HG02759 (cell line): ENCODE measurements around the gene C16orf96.

Source experiments
- ATAC-seq: cut with Tn5 transposase; IDR thresholded peaks from one replicate; pipeline ENCODE4 v1.9.1; 2021; ENCODE audit warnings: mild to moderate bottlenecking, moderate library complexity; ENCODE audit not compliant: unreplicated experiment

Gene C16orf96

DNA sequence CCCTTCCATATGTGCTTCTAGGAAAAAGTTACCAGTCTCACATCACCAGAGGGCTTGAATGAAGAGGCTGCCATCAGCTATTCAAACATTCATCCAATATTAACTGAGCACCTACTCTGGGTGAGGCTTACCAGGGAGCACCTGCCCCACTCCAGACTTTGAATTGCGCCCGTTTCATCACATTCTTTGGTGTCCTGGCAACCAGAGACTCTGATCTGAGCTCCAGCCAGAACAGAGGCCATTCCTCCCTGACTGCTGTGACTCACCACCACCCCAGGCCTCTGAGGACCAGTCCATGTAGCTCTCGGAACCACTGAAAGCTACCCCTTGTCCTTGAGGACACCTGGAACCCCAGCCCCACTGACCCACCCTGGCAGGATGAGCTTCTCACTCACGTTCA lies at the start of gene C16orf96:
Gene C16orf96, plus strand, starts transcription at position 229 of the 400 bp plus-strand sequence. Its CDS starts 150 bp downstream, at position 379.
- no peak for ATAC-seq

DNA sequence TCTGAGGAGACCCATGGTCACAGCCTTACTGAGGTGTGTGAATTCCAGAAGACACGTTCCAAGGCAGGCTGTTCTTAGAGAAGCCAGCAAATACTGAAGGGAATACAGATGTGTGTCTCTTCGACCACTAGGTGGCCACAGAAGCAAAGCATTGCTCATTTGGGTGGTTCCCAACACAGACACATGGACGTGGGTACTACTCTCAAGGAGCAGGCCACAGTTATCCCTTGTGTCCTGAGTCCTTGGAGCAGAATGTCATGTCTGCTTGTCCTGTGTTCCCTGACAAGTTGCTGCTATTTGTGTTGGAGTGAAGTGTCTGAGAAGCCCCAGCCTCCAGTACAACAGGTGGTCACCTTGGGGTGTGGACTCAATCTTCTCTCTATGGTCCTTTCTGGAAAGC lies 49.7 kb upstream of the C16orf96 start:
- peak; percentile 50 for ATAC-seq

DNA sequence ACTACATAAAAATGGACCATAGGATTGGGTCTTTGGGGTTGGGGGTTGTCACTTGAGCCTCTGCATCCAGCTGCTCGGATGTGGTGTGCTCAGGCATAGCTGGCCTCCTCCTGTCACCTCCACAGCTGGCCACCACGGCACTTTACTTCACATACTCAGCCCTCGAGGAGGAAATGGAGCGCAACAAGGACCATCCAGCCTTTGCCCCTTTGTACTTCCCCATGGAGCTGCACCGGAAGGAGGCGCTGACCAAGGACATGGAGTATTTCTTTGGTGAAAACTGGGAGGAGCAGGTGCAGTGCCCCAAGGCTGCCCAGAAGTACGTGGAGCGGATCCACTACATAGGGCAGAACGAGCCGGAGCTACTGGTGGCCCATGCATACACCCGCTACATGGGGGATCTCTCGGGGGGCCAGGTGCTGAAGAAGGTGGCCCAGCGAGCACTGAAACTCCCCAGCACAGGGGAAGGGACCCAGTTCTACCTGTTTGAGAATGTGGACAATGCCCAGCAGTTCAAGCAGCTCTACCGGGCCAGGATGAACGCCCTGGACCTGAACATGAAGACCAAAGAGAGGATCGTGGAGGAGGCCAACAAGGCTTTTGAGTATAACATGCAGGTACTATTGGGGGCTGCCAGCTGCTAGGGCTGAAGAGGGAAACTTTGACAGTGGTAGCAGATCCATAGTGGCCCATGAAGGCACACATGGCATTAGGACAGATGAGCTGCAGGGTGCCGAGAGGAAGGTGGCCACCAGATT lies 48.4 kb upstream of the C16orf96 start:
- ATAC-seq: no peak

DNA sequence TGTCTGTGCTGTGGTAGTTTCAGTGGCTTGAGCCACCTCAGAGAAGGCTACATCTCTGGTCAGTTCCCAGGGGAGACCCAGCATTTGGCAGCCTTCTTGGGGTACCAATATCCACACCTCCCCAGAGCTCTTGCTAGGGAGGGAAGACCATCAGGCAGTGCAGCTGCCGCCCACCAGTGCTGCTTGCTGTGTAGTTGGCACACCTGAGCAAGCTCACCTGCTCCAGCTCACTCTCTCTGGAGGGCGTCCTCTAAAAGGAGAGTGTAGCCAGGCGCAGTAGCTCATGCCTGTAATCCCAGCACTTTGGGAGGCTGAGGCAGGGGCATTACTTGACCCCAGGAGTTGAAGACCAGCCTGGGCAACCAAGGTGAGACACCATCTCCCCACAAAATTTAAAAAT lies 47.3 kb upstream of the C16orf96 start:
- ATAC-seq: no peak

DNA sequence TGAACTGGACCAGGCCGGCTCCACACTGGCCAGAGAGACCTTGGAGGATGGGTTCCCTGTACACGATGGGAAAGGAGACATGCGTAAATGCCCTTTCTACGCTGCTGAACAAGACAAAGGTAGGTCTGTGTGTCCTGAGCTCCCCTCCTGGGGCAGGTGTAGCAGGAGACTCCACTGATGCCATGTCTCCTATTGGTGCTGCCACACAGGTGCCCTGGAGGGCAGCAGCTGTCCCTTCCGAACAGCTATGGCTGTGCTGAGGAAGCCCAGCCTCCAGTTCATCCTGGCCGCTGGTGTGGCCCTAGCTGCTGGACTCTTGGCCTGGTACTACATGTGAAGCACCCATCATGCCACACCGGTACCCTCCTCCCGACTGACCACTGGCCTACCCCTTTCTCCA lies 46.7 kb upstream of the C16orf96 start:
- no peak for ATAC-seq

DNA sequence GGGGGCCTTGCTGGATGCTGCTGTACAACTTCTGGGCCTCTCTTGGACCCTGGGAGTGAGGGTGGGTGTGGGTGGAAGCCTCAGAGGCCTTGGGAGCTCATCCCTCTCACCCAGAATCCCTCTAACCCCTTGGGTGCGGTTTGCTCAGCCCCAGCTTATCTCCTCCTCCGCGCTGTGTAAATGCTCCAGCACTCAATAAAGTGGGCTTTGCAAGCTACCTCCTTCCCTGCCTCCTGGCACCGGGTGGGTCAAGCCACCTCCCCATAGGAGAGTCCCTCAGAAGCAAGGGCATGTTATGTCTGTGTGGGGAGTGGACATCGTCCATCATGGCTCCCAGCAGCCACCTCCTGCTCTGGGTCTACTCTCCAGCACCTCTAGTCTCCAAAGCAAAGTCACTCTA lies 46.0 kb upstream of the C16orf96 start:
- no peak for ATAC-seq

DNA sequence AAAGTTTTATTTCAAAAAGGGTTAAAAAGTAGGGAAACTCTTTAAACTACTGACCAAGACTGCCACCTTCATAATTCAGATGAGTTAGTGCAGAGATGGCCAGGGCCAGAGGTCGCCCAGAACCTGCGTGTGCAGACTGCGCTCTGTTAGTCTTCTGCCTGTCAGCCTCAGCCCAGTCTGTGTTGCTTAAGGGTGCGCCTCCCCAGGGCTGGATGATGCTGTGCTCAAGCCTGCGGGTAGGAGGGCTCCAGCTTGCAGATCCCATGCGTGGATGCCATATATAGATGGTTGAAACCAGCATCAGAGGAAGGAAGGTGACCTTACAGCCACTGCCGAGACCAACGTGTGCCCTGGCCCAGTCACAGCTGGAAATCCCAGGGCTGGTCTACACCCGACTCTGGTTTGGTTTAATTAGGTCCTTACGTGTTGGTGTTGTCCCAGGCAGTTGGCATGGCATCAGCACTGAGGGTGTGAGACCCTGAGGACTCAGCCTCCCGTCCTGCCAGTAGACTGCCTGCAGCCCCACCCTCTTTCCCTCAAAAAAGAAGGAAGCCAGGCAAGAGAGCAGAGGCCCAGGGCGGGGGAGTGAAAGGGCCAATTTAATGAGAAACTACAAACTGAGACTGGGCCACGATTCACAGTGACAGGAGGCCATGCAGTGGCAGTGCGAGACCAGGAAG lies 45.3 kb upstream of the C16orf96 start:
- ATAC-seq: no peak

DNA sequence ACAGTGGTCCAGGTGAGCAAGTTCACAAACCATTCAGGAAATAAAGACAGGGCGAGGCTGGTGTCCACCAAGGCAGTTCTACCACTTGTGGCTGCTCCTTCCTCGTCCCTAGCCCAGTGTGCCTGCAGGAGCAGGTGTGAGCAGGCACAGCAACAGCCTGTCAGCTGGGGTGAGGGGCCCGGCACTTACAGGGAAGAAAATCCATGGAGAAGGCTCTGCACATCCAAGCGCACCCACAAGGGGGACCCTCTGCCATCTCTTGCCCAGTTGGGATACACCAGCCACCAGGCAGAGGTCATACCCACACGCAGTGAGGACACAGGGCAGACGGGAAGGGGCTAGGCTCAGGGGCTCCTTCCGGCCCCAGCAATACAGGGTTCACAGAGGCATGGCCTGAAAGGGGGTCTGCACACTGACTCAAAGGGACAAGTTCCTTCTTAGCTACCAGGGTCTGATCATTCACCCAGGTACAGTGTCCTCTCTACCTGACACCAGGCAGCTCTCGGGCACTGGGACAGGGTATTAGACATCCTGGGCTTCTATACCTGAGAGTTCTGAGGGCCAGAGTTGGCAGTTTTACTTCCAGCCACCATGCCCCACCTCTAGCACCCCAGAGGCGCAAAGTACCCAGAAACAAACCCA lies 44.6 kb upstream of the C16orf96 start:
- no peak for ATAC-seq

DNA sequence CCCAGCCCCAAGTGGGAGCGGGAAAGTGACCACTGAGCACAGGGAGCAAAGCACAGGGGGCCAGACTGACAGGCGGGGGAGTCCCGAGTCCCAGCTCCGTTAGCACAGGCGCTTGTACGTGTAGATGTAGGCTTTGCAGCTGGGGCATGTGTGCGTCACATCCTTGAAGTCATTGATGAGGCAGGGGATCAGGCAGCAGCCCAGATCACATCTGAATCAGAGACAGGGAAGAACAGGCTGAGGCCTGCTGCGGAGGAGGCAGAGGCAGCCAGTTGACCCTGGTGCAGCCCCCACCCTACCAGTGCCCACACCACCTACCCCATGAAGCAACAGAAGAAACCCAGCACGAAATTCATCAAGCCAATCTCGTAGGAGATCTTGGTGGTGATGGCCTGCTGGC lies 43.7 kb upstream of the C16orf96 start:
- ATAC-seq: no peak

DNA sequence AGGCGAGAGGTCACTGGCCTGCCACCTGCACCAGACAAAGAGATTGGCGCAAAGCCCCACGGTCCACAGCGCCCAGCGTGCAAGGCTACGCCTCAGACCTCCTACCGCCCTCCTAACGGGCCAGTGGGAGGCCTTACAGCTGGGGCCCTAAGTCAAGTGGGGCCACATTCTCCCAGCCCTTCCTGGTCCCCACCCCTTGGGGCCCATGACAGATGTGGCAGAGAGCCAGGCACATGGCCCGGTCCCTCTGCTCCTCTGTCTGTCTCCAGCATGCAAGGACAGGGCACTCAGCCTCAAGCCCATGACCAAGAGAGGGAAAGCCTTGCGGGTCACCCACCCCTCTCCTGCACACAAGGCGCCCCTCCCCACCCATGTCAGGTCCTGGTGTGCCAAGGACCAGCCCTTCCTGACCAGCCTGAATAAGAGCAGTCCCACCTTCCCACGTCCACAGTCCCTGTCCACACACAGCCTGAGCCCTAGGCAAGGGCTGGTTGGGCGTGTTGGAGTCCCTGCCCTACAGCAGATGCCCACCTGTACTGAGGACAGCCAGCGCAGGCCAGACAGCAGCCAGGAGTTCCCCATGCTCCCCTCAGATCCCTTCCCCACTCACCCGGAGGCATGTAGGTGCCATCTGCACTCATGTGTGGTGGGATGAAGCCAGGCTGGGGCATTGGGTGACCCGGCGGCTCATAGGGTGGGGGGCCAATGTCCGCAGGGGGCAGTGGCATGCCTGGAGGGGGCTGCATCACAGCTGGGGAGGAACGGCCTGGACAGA lies 42.9 kb upstream of the C16orf96 start:
- no peak for ATAC-seq

DNA sequence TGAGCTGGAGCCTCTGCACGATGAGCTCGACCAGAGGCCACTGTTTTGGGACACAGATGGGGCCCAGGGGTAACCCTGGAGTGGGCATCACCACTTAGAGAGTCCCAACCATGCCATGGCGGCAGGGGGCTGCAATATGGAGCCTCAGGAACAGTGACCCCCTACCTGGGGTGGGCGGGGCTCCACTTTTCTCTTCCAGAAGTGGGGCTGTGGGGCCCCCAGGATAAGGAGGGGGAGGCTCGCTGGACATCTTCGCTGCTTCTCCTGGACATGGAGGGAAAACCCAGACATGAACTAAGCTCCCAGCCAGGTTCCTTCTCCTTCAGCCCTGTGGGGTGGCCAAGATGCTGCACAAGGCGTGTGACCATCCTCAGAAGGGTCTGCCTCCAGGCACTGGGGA lies 42.3 kb upstream of the C16orf96 start:
- no peak for ATAC-seq

DNA sequence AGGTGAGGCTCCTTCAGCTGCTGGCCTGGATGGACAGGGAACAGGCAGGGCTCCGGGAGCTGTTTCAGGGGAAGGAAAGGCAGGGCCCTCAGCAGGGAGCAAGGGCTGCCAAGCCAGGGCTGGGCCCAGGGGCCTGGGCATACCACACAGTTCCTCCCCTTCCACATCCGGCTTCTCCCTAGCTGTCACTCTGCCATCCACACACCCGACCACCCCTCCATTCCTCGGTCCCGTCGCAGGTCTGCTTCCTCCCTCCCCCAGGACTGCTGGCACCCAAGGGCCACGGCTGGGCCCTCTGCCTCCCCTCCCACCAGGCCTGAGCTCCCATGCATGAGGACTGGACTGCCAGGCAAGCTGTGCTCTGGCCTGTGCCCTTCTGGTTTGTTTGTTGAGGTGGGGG lies 41.5 kb upstream of the C16orf96 start:
- ATAC-seq: no peak

DNA sequence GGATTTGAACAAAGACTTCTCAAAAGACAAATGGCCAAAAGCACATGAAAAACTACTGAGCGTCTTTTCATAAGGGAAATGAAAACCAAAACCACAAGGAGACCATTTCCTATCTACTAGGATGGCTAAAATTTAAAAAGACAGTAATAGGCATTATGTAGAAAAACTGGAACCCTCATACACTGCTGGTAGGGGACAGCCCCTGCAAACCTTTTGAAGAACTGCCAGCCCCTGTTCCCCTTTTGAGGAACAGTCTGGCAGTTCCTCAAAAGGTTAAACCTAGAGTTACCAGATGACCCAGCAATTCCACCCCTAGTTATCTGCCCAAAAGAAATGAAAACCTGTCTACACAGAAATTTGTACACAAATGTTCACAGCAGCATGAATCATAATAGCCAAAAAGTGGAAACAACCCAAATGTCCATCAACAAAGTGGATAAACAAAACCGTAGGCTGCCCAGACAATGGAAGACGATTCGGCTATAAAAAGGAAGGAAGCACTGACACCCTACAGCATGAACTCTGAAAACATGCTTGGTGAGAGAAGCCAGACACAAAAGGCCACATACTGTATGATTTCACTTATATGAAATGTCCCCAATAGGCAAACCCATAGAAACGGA lies 40.4 kb upstream of the C16orf96 start:
- ATAC-seq: peak; percentile 60

DNA sequence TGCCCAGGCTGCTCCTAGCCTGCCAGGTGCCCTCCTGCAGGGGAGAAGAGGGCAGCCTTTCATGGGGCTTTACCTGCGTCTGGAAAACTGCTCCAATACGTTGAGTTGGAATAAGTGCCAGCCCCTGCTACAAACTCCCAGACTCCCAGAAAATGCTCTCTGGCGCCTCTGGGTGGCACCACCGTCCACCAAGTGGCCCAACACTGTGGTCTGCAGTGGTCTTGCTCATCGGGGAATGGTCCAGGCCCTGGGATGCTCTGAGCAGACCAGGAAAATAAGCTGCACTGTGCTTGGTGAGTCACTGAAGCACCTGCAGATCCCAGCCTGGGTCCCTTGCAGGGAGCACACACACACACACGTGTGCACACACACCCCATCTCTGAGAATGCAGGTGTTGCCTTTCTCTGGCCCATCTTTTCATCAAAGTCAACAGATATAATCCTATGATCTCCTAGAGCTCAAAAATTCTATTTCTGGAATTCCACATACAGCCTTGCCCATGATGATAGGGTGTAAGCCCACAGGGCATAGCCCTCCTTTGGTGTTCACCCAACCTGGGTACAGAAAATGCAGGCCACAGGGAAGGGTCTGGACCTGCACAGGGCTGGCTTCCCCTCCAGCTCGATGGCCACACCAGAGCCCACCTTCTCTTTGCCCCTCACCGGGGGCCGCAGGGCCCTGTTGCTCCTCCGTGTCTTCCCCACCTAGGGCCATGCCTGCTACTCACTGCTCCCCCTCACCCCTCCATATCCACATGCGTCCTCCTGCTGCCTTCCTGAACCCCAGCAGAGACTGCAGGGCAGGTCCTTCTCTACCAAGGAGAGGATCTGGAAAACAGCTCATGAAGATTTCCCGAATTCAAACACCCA lies 38.1 kb upstream of the C16orf96 start:
- no peak for ATAC-seq

DNA sequence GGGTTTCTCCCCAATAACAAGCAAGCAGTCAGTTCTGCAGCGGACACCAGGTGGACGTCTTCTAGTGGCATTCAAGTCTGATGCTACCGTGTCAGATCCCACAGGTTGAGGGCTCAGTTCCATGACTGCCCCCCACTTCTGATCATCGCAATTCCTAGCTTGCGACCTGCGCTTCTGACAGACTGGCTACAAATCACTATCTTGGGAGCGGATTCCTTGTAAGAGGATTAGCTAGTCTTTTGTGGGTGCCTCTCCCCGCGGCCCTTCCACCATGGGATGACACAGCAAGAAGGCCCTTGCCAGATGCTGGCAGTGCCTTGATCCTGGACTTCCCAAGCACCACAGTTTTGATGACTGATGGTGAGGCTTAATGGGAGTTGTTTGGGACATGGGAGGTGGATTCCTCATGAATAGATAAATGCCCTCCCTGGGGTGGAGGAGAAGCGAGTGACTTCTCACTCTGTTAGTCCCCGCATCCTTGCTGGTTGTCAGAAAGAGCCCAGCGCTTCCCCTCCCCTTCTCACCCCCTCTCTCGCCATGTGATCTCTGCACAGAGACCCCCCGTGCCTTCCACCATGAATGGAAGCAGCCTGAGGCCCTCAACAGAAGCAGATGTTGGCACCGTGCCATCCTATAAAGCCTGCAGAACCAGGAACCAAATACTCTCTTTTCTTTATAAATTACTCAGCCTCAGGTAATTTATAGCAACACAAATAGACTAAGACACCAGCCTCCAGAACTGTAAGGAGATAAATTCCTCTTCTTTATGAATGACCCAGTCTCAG lies 36.7 kb upstream of the C16orf96 start:
- ATAC-seq: no peak

DNA sequence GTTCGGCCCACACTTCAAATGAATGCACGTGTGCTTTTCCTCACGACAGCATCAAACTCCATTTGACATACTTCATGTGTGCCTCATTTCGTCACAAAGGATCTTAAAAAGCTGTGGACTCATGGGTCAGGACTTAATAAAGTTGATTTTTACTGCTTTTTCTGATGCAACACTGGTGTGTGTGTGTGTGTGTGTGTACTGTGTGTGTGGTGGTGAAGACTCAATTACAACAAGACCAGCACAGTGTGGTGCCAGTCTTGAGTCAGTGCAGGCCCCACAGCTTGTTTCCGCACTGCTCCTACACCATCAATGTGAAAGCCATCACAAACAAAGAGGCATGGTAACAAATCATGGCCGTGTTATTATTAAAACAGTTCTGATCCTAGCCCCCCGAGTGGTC lies 35.2 kb upstream of the C16orf96 start:
- ATAC-seq: no peak

DNA sequence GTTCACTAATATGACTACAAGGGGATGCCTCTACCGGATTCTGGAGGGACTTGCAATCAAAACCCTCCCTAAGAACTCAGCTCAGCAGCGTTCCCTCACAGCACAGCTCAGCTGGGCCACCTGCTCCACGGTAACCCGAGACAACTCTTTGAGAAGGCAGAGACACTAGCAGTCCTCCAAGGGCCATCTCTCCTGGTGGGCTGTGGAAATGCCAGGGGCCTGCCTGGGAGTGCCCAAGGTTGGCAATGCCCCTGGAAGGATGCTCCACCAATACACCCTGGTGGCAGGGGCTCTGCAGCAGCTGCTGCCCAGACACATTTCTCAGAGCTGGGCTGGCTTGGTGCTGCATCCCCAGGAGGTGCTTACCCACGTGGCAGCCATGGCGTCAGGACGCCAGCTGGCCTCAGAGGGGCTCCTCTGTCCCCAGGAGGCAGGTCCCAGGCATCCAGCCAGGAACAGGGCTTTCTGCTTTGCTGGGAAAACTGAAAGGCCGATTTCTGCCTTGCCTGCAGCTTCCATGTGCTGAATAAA lies 34.0 kb upstream of the C16orf96 start:
- no peak for ATAC-seq

DNA sequence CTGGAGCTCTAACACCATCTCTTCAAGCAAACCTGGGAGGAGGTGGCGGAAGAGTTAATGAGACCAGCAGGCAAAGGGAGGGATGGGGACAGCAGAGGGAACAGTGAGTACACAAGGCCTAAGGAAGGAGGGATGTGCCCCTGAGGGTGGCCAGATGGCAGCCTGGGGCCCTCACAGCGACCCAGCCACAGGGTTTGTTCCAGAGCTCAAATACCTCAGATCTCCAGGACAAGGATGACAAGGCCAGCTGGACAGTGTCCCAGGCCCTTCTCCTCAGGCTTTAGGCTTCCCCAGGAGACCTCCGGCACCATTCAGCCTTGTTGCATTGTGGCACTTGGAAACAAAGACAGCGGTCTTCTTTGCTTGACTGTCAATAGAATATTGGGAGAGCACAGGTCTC lies 32.5 kb upstream of the C16orf96 start:
- no peak for ATAC-seq

DNA sequence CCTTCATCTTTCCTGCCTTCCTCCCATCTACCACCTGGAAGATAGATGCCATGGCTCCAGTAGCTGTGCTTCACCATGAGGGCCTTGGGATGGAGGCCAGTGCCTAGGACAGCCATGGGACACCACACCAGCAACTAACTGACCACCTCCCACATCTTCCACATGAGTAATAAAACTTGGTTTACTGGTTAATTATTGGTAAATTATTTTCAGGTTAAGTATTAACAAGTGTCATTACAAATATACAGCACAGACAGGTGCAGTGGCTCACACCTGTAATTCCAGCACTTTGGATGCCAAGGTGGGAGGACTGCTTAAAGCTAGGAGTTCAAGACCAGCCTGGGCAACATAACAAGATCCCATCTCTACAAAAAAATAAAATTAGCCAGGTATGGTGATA lies 31.6 kb upstream of the C16orf96 start:
- ATAC-seq: no peak
